HUES48 (cell line): ENCODE data around the gene CDC42BPB.

Experiments
- H3K27ac ChIP-seq: one replicate; pipeline ENCODE4 v1.7.0; 2013; ENCODE audit warnings: low read depth, low read length, inconsistent platforms
- H3K27me3 ChIP-seq: 2 replicates; pipeline ENCODE4 v1.6.1; 2013; ENCODE audit warnings: mild to moderate bottlenecking, low read length; ENCODE audit not compliant: control insufficient read depth, insufficient read depth
- H3K36me3 ChIP-seq: 2 replicates; pipeline ENCODE4 v1.6.1; 2013; ENCODE audit warnings: low read length; ENCODE audit not compliant: control insufficient read depth, insufficient read depth
- H3K4me1 ChIP-seq: 2 replicates; pipeline ENCODE4 v1.6.1; 2013; ENCODE audit warnings: mild to moderate bottlenecking, low read length; ENCODE audit not compliant: control insufficient read depth, insufficient read depth
- H3K4me3 ChIP-seq: 2 replicates; pipeline ENCODE4 v1.5.1; 2013; ENCODE audit warnings: mild to moderate bottlenecking, low read depth, low read length
- H3K9ac ChIP-seq: 2 replicates; pipeline ENCODE4 v1.6.1; 2013; ENCODE audit warnings: mild to moderate bottlenecking, low read depth, low read length, moderate library complexity
- H3K9me3 ChIP-seq: 2 replicates; pipeline ENCODE4 v1.6.1; 2013; ENCODE audit warnings: low read length; ENCODE audit not compliant: control insufficient read depth, insufficient read depth

CDC42BPB gene, protein sequence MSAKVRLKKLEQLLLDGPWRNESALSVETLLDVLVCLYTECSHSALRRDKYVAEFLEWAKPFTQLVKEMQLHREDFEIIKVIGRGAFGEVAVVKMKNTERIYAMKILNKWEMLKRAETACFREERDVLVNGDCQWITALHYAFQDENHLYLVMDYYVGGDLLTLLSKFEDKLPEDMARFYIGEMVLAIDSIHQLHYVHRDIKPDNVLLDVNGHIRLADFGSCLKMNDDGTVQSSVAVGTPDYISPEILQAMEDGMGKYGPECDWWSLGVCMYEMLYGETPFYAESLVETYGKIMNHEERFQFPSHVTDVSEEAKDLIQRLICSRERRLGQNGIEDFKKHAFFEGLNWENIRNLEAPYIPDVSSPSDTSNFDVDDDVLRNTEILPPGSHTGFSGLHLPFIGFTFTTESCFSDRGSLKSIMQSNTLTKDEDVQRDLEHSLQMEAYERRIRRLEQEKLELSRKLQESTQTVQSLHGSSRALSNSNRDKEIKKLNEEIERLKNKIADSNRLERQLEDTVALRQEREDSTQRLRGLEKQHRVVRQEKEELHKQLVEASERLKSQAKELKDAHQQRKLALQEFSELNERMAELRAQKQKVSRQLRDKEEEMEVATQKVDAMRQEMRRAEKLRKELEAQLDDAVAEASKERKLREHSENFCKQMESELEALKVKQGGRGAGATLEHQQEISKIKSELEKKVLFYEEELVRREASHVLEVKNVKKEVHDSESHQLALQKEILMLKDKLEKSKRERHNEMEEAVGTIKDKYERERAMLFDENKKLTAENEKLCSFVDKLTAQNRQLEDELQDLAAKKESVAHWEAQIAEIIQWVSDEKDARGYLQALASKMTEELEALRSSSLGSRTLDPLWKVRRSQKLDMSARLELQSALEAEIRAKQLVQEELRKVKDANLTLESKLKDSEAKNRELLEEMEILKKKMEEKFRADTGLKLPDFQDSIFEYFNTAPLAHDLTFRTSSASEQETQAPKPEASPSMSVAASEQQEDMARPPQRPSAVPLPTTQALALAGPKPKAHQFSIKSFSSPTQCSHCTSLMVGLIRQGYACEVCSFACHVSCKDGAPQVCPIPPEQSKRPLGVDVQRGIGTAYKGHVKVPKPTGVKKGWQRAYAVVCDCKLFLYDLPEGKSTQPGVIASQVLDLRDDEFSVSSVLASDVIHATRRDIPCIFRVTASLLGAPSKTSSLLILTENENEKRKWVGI (N-terminal part only)

DNA sequence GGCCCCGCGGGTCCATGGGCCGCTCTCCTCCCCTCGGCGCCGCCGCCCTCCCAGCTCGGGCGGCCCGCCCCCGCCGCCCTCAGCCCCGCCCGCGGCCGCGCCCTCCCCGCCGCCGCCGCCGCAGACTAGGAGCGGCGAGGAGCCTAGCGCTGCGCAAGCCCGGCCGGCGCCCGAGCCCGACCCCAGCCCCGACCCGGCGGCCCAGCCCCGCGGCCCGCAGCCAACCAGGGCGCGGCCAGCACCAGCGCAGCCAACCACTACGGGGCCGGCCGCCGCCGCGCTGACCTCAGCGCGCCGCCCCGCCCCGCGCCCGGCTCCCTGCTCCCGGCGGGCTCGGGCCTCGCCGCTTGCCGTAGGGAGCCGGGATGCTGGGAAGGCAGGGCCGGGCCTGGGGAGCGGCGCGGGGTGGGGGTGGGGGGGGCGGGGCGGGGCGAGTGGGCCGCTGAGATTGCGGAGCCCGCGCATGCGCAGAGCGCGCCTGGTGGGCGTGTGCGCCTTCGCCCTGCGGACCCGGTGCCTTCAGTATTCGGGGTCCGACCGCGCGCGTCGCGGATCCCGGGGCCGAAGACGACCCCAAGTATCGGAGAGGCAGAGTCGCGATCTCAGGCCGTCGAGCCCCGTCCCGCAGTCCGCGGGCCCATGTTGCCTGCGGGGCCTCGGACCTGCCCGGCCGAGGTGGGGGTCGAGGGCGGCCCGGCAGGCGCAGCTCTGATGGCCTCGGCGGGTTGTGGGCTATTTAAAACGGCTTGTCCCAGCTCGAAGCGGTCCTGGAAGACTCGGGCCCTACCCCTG lies at the start of gene CDC42BPB:
Gene CDC42BPB (minus strand): TSS at position 178 of the 792 bp plus-strand sequence. CDS start 376 bp downstream, outside the sequence.
- Histone ChIP-seq H3K27ac (peak within 1 kb of the TSS; percentile 64), H3K4me1 (0 out of 2 replicates have a peak, but pooled peaks cover 7% of the 10 kb centered on the region), H3K36me3 (no peaks in the 10 kb centered on the region), H3K27me3 (no peaks in the 10 kb centered on the region), H3K9me3 (no peaks in the 10 kb centered on the region), H3K4me3 (peak within 1 kb of the TSS; percentile 88), H3K9ac (peak within 1 kb of the TSS; percentile 56; the same call in 1 of the 2 replicates)

DNA sequence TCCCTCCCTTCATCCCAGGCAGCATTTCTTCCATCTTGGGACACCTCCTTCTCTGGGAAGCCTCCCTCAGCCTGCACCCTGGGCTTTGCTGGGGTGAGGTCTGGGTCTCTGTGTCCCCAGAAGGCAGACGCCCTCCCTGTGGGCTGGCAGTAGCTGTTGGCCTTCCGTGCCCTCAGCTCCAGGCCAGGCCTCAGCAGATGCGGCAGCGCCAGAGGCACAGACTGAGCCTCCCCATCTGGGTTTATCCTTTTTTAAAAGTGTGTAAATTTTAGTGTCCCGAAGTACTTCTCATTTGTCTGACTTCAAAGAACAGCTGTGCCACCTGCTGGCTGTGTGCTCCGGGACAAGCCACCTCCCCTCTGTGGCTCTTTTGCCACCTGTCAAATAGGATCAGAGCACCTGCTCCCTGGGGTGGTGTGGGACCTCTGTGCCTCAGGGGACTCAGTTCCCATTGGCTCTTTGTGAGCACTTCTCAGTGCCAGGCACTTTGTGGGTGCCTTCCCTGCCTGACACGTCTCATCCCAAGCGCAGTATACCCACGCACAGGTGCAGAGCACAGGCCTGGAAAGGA lies 48.3 kb upstream of the CDC42BPB start:
- H3K9ac ChIP-seq, result no peak overlapping the region
- no peak overlapping the region for H3K27ac ChIP-seq
- peaks cover 19% of the 10 kb centered on the region for H3K4me1 ChIP-seq
- peaks cover 47% of the 10 kb centered on the region for H3K27me3 ChIP-seq
- no peak overlapping the region for H3K4me3 ChIP-seq
- no peaks in the 10 kb centered on the region for H3K9me3 ChIP-seq
- no peaks in the 10 kb centered on the region for H3K36me3 ChIP-seq

DNA sequence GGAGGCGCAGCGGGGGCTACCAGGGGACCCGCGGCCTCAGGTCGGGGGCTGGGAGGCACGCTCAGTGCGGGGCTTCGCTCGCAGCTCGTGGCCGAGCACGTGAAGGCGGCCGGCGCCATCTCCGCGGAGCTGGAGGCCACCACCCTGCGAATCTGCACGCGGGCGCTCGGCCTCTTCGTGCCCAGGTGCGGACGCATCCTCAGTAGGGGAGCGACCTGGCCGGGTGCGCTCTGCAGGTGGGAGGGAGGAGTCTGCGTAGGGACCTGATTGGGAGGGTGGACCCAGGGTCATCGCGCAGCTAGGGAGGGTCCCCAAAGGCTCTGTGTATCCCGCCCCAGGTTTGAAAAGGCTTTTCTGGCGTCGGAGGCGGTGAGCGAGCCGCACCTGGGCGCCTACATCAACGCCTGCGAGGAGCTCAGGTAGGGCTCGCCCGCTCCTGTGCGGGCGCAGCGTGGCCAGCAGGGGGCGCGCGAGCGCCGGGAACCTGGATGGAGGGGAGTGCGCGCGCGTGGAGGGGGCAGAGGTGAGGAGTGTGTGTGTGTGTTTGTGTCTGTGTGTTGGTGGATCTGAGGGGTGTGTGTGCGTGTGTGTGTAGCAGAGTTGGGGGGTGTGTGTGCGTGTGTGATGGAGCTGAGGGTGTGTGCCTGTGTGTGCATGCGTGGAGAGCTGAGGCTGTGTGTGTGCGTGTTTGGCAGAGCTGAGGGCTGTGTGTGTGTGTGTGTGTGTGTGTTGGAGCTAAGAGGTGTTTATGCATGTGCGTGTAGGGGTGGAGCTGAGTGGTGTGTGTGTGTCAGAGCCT lies 47.5 kb upstream of the CDC42BPB start:
- Histone ChIP-seq H3K27me3 (peaks cover 39% of the 10 kb centered on the region), H3K9ac (no peak overlapping the region), H3K36me3 (no peaks in the 10 kb centered on the region), H3K4me1 (peaks cover 14% of the 10 kb centered on the region), H3K4me3 (peak overlapping the region; percentile 33; the same call in 1 of the 2 replicates), H3K9me3 (no peaks in the 10 kb centered on the region), H3K27ac (no peak overlapping the region)

DNA sequence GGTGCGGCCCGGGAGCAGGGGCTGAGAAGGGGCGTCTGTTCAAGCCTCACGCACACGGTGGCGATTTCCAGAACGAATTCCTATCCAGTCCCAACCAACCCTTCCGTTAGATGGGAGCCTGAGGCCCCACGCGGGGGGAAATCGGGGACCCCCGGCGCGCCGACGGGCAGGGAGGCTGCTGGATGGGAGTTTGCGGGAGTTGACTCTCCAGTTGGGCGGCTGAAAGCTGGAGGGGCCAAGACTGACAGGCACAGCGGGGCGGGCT lies 47.0 kb upstream of the CDC42BPB start:
- no peak overlapping the region for H3K9ac ChIP-seq
- H3K27ac ChIP-seq, result no peak overlapping the region
- H3K27me3 ChIP-seq, result peaks cover 39% of the 10 kb centered on the region

DNA sequence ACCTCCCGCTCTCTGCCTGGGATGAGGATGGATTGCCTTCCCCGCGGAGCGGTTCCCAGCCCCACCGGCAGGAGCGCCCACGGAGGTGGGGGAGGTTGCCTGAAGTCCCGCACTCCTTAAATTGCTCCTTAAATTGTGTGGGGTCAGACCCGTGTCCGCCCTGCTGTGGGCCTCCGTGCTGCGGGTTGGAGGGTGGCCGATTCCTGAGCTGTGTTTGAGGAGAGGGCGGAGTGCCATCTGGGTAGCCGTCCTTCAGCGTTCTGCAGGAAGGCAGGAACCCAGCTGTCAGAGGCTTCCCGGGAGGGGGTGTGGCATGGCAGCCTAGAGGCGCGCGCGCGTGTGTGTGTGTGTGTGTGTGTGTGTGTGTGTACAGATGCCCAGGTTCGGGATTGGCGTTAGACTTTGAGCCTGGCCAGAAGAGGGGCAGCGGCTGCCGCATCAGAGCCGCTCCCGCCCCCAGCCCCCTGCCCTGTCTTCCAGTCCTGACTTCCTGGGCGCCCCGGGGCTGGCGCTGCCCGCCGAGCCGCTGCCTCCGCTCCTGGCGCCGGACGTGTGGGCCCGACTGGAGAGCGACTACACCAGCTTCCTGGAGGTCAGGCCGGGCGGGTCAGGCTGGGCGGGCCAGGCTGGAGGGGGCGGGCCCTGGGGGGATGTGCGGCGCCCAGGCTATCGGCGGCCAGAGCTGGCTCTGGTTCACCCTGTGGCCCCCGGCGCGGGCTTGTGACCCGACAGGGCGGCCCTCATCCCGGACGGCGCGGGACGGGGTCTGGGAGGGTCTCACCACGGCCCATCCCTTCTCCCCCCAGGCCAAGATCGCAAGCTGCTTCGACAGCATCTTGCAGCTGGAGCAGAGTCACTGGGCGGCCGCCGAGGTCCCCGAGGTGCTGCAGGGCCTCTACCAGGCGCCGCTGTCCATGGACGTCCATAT lies 46.4 kb upstream of the CDC42BPB start:
- Histone ChIP-seq H3K4me1 (peaks cover 17% of the 10 kb centered on the region), H3K9me3 (no peaks in the 10 kb centered on the region), H3K9ac (no peak overlapping the region), H3K36me3 (no peaks in the 10 kb centered on the region), H3K4me3 (no peak overlapping the region; the same call in 1 of the 2 replicates), H3K27ac (no peak overlapping the region), H3K27me3 (peaks cover 39% of the 10 kb centered on the region)

More for the DNA sequence above, 47.0 kb upstream of the CDC42BPB start:
- Histone ChIP-seq H3K4me1 (peaks cover 14% of the 10 kb centered on the region), H3K4me3 (peak overlapping the region; percentile 33; the same call in 1 of the 2 replicates), H3K9me3 (no peaks in the 10 kb centered on the region), H3K36me3 (no peaks in the 10 kb centered on the region)

DNA sequence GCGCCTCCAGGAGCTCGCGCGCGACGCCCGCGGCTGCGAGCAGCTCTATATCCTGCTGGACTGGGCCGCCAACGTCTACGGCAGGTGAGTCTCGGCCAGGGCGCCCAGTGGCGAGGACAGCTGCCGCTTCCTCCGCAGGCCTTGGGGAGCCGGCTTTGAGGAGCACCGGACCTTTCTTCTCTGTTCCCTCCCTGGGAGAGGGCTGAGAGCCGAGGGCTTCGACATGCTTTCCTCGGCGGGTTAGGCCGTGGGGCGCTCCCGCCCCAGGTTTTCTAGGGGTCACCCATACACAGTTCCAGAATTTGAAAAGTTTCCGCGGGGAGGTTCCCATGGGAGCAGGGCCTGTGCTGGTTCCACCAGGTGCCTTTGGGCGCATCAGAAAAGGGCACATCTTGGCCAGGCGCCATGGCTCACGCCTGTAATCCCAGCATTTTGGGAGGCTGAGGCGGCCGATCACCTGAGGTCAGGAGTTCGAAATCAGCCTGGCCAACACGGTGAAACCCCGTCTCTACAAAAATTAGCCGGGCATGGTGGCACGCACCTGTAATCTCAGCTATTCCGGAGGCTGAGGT lies 45.4 kb upstream of the CDC42BPB start:
- H3K4me3 ChIP-seq, result no peak overlapping the region
- no peaks in the 10 kb centered on the region for H3K36me3 ChIP-seq
- no peak overlapping the region for H3K27ac ChIP-seq
- no peak overlapping the region for H3K9ac ChIP-seq
- H3K9me3 ChIP-seq, result no peaks in the 10 kb centered on the region
- H3K27me3 ChIP-seq, result peaks cover 35% of the 10 kb centered on the region
- H3K4me1 ChIP-seq, result peaks cover 8% of the 10 kb centered on the region

DNA sequence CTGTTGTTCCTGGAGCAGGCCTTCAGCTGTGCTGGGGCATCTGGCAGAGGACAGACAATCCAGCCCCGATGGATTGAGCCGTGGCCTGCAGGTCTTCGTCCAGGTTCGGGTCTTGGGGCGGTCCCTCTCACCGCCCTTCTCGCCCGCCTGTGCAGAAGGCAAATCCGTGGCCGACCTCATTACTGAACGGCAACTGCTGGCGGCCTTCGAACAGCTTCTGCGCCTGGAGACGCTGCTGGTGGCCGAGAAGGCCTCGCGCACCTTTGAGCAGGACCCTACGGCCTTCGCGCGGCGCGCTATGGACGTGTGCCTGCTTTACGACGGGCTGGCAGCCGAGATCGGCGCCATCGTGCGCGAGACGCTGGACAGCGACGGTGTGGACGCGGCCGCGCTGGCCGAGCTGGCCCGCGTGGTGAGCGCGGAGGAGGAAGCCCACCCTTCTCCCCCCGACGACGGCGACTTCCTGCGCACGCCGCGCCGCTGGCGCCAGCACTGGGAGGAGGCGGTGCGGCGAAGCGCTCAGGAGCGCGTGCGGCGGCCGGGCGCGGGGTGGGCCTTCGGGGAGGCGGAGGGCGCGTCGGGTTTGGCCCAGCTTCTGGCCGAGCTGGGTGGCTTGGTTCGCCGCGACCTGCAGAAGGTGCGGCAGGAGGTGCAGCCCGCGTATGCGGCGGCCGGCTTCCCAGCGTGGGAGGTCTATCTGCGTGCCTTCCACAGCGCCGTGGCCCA lies 44.8 kb upstream of the CDC42BPB start:
- Histone ChIP-seq H3K27me3 (peaks cover 35% of the 10 kb centered on the region), H3K4me1 (peaks cover 8% of the 10 kb centered on the region)

DNA sequence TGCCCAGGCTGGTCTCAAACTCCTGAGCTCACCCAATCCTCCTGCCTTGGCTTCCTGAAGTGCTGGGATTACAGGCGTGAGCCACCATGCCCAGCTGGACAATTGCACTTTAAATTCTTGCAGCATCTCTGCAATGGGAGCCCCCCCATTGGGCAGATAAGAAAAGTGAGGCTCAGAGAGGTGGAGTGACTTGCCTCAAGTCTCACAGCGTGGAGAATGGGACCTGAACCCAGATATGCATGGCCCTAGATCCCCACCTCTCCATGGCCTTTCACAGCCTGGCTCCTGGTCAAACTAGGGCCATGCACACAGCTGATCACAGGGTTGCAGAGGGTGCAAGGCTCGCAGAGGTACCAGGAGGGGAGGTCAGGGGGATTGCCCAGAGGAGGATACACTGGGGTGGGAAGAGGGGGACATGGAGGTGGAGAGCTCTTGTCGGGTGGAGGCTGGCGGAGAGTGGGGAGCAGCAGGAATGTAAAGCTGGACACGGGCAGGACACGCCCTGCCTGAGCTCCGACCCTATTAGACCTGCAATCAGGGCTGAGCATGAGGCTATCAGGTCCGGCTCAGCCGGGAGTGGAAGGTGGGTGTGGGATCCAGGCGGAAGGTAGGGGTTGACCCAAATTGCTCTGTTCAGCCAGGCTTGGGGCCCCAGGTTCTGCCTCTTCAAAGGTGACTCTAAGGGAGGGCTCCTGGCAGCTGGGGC lies 44.1 kb upstream of the CDC42BPB start:
- H3K9ac ChIP-seq, result no peak overlapping the region
- H3K27ac ChIP-seq, result no peak overlapping the region
- H3K27me3 ChIP-seq, result peaks cover 35% of the 10 kb centered on the region
- H3K4me1 ChIP-seq, result peaks cover 12% of the 10 kb centered on the region
- no peak overlapping the region for H3K4me3 ChIP-seq
- no peaks in the 10 kb centered on the region for H3K36me3 ChIP-seq
- no peaks in the 10 kb centered on the region for H3K9me3 ChIP-seq

More for the DNA sequence above, 44.8 kb upstream of the CDC42BPB start:
- Histone ChIP-seq H3K9ac (no peak overlapping the region), H3K27ac (no peak overlapping the region), H3K36me3 (no peaks in the 10 kb centered on the region), H3K4me3 (no peak overlapping the region), H3K9me3 (no peaks in the 10 kb centered on the region)
